Prostate gland (tissue), 2 donors: ENCODE data around the gene MYL4. TPM values are rescaled to one million over a fixed set of nuclear protein-coding genes. Genes with fewer than 3 reads are reported as not detected.
"Not testable (repeated sequence)": the region's sequence is repeated elsewhere in the genome, so short reads cannot be mapped to it uniquely, and the experiment has no call there.

Experiments used
- DNase-seq: peaks from one replicate; pipeline ENCODE4 v3.0.0-alpha.2; 2019; ENCODE audit warnings: low spot score
- H3K27ac ChIP-seq, 2 donors: fragments of 200-600 bp; sonication (generic); 2 replicates each; pipeline ENCODE4 v1.5.1; 2017 to 2019
- H3K27me3 ChIP-seq: fragments of 200-600 bp; sonication (generic); replicated peaks from 2 replicates; pipeline ENCODE4 v1.5.1; 2019; ENCODE audit not compliant: insufficient read depth
- H3K36me3 ChIP-seq, 2 donors: fragments of 200-600 bp; sonication (generic); 1 replicate in 1 of 2; 2 replicates in 1 of 2; pipeline versions ENCODE4 v1.5.1 to v1.8.1; 2017 to 2019
- H3K4me1 ChIP-seq: fragments of 200-600 bp; sonication (generic); replicated peaks from 2 replicates; pipeline ENCODE4 v1.5.1; 2019
- H3K4me3 ChIP-seq, 2 donors: fragments of 200-600 bp; sonication (generic); 2 replicates each; pipeline ENCODE4 v1.5.1; 2017 to 2019
- H3K9me3 ChIP-seq: fragments of 200-600 bp; sonication (generic); 2 replicates; pipeline ENCODE4 v1.5.1; 2017
- POLR2A ChIP-seq: fragments of 450-650 bp; IDR thresholded peaks from one replicate; pipeline ENCODE4 v1.6.1; 2016; ENCODE audit warnings: antibody characterized with exemption, mild to moderate bottlenecking
- POLR2AphosphoS5 ChIP-seq: sonication (generic); formaldehyde crosslinking; IDR thresholded peaks from one replicate; pipeline ENCODE4 v1.6.1; 2017; ENCODE audit warnings: antibody characterized with exemption
- WGBS: methylation state at CpG from one replicate; pipeline ENCODE4 v1.1.5; 2018; 5-methylcytosine and 5-hydroxymethylcytosine counted together
- intact Hi-C: fragments of 100-400 bp; cut with DNase I; formaldehyde crosslinking; loops from one replicate; pipeline ENCODE4 v1.14.2; 2022
- total RNA-seq, 2 donors: library from RNA; depleted of rRNA; stranded (reverse); fragments of >200 nt; gene quantifications; one replicate each; pipeline ENCODE4 v1.1.0, GENCODE V29; 2016
- TF ChIP-seq, protein P1 (sequence below), 4 experiments: fragments of 200-600 bp in 2 of 4; fragments of 450-650 bp in 2 of 4; sonication (generic) in 2 of 4; IDR thresholded peaks; 1 replicate in 3 of 4; 2 replicates in 1 of 4; pipeline ENCODE4 v1.5.1; 2016 to 2019; ENCODE audit warnings: antibody characterized with exemption in 4 of 4, mild to moderate bottlenecking in 2 of 4, moderate library complexity in 2 of 4

MYL4 gene
- total RNA-seq, 2 donors from 2014 or later = 4.3 TPM; not detected in 1

GRCh38 chr17:47179141-47179540 lies 30.0 kb upstream of the MYL4 start:
- H3K4me3 ChIP-seq = no peak overlapping the region
- WGBS = 85% methylated on average over 3 of the region's 3 CpGs
- intact Hi-C loops = no loop called here

GRCh38 chr17:47180337-47180736 lies 28.8 kb upstream of the MYL4 start:
- H3K4me1 ChIP-seq = peaks cover 3% of the 10 kb centered on the region
- WGBS = 67% methylated on average over 1 of the region's 1 CpG

More at GRCh38 chr17:47179141-47179540, 30.0 kb upstream of the MYL4 start:
- H3K27me3 ChIP-seq = no peaks in the 10 kb centered on the region
- no peak for DNase-seq
- no peaks in the 10 kb centered on the region for H3K9me3 ChIP-seq
- no peaks in the 10 kb centered on the region for H3K36me3 ChIP-seq
- peaks cover 3% of the 10 kb centered on the region for H3K4me1 ChIP-seq
- no peak overlapping the region for H3K27ac ChIP-seq
- TF ChIP-seq POLR2AphosphoS5 (no peak), POLR2A (no peak)
- TF ChIP-seq, protein P1, sequence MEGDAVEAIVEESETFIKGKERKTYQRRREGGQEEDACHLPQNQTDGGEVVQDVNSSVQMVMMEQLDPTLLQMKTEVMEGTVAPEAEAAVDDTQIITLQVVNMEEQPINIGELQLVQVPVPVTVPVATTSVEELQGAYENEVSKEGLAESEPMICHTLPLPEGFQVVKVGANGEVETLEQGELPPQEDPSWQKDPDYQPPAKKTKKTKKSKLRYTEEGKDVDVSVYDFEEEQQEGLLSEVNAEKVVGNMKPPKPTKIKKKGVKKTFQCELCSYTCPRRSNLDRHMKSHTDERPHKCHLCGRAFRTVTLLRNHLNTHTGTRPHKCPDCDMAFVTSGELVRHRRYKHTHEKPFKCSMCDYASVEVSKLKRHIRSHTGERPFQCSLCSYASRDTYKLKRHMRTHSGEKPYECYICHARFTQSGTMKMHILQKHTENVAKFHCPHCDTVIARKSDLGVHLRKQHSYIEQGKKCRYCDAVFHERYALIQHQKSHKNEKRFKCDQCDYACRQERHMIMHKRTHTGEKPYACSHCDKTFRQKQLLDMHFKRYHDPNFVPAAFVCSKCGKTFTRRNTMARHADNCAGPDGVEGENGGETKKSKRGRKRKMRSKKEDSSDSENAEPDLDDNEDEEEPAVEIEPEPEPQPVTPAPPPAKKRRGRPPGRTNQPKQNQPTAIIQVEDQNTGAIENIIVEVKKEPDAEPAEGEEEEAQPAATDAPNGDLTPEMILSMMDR (IDR thresholded peaks at IDR 0.05) = no peak

DNA sequence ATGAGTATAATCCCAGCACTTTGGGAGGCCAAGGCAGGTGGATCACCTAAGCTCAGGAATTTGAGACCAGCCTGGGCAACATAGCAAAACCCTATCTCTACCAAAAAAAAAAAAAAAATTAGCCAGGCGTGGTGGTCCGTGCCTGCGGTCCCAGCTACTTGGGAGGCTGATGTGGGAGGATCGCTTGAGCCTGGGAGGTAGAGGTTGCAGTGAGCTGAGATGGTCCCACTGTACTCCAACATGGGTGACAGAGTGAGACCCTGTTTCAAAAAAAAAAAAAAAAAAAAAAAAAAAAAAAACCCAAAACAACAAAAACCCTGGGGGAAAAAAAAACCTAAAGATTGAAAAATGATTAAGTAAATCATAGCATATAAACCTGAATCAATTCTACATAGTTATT lies 28.2 kb upstream of the MYL4 start:
- H3K27ac ChIP-seq, H3K4me1 ChIP-seq, H3K4me3 ChIP-seq, H3K9me3 ChIP-seq, H3K27me3 ChIP-seq, H3K36me3 ChIP-seq, intact Hi-C loops, DNase-seq: not testable (repeated sequence)
- 96% methylated on average over 4 of the region's 4 CpGs for WGBS

More at GRCh38 chr17:47180337-47180736, 28.8 kb upstream of the MYL4 start:
- DNase-seq = no peak
- Histone ChIP-seq H3K9me3 (no peaks in the 10 kb centered on the region), H3K36me3 (no peaks in the 10 kb centered on the region), H3K4me3 (no peak overlapping the region), H3K27me3 (no peaks in the 10 kb centered on the region), H3K27ac (no peak overlapping the region)
- TF ChIP-seq POLR2A = no peak
- TF ChIP-seq, protein P1 (IDR thresholded peaks at IDR 0.05) = no peak
- no peak for TF ChIP-seq POLR2AphosphoS5
- intact Hi-C loops = no loop called here

DNA sequence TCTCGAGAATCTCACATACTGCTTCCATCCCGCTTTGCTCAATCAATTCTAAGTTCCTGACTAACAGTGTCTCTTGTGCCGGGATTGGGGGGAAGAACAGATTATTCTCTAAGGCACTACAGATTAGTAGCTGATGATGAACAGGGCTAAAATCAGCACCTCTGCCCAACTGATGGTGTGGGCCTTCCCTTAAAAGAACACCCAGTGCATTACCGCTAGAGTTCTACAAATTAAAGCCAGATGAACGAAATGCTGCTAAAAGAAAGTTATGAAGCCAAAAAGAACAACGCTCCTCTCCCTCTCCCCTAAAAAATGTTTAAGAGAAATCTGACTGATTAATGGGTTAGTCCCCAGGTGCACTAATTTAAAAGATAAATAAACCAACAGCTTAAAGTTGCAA lies 24.5 kb upstream of the MYL4 start:
- H3K4me1 ChIP-seq = peaks cover 3% of the 10 kb centered on the region

GRCh38 chr17:47188271-47188875 lies 20.8 kb upstream of the MYL4 start:
- H3K27me3 ChIP-seq = no peaks in the 10 kb centered on the region
- WGBS = 1% methylated on average over 15 of the region's 15 CpGs
- H3K4me3 ChIP-seq = peak overlapping the region; percentile 82 to 86
- intact Hi-C loops = loop anchor here (5.0 kb wide), 1 partner anchor 429 kb away; no protein-coding TSS in a partner anchor
- no peaks in the 10 kb centered on the region for H3K9me3 ChIP-seq
- H3K36me3 ChIP-seq = no peaks in the 10 kb centered on the region
- peak overlapping the region; percentile 90 to 93 for H3K27ac ChIP-seq
- peaks cover under 1% of the 10 kb centered on the region for H3K4me1 ChIP-seq
- no peak for DNase-seq
- TF ChIP-seq POLR2AphosphoS5 = no peak
- TF ChIP-seq, protein P1 (IDR thresholded peaks at IDR 0.05) = no peak
- TF ChIP-seq POLR2A = no peak

More for the DNA sequence above, 24.5 kb upstream of the MYL4 start:
- H3K4me3 ChIP-seq = no peak overlapping the region
- H3K27me3 ChIP-seq = no peaks in the 10 kb centered on the region
- H3K27ac ChIP-seq = no peak overlapping the region
- no peaks in the 10 kb centered on the region for H3K9me3 ChIP-seq
- no peaks in the 10 kb centered on the region for H3K36me3 ChIP-seq
- no peak for DNase-seq
- 67% methylated on average over 6 of the region's 6 CpGs for WGBS
- intact Hi-C loops = loop anchor here (5.0 kb wide), 1 partner anchor 433 kb away; no protein-coding TSS in a partner anchor
- TF ChIP-seq POLR2A = no peak
